ENCODE results near the gene GNAT3. TPM values are rescaled to one million over a fixed set of nuclear protein-coding genes. Genes with fewer than 3 reads are reported as not detected.

The GNAT3 gene
- total and polyA plus RNA-seq, 2 of the 8 experiments (the other 6 are each of a cell fraction or from before 2014, with no cell fraction given) = not detected

- H4K20me1 ChIP-seq (replicated peaks in 1 of 2; ENCODE audit: control insufficient read depth in 1 of 2, insufficient read depth in 2 of 2, low read length in 2 of 2) = no peaks in the 10 kb centered on the region
- H4K5ac ChIP-seq (ENCODE audit: insufficient read length, low read depth, low read length) = no peak overlapping the region
- H3K4me1 ChIP-seq (replicated peaks in 1 of 4; ENCODE audit: control insufficient read depth in 3 of 4, insufficient read depth in 4 of 4, low read length in 3 of 4) = no peaks in the 10 kb centered on the region
- H3K4ac ChIP-seq (replicated peaks; ENCODE audit: insufficient read length, low read depth, low read length) = no peak overlapping the region
- no peak overlapping the region for H2BK20ac ChIP-seq (ENCODE audit: low read length)
- no peak overlapping the region for H3K56ac ChIP-seq (replicated peaks; ENCODE audit: insufficient read length, low read depth, low read length)
- H3K9ac ChIP-seq (replicated peaks in 1 of 4; ENCODE audit: extremely low read depth in 1 of 4, low read depth in 3 of 4, low read length in 3 of 4) = no peak overlapping the region
- H3K79me2 ChIP-seq (ENCODE audit: control insufficient read depth in 1 of 2, insufficient read depth in 2 of 2, low read length in 2 of 2) = no peaks in the 10 kb centered on the region
- H3K4me2 ChIP-seq (ENCODE audit: insufficient read depth in 1 of 2, low read depth in 2 of 2, low read length in 2 of 2) = no peak overlapping the region
- WGBS, 2 experiments (ENCODE audit: extremely low coverage in 1 of 2, insufficient coverage in 1 of 2, insufficient read length in 1 of 2, insufficient replicate concordance in 2 of 2, low coverage in 1 of 2, low lambda C conversion rate in 2 of 2, missing lambda C conversion rate in 1 of 2) = 80% methylated on average over 1 of the region's 1 CpG; no CpG with 5 or more reads in 1 of the 2 experiments
- H3K23me2 ChIP-seq (ENCODE audit: low read depth, low read length) = no peaks in the 10 kb centered on the region
- H2BK15ac ChIP-seq (ENCODE audit: low read length) = no peak overlapping the region
- no peaks in the 10 kb centered on the region for H3K27me3 ChIP-seq (replicated peaks in 1 of 4; ENCODE audit: control insufficient read depth in 3 of 4, extremely low read depth in 1 of 4, insufficient read depth in 3 of 4, low read length in 3 of 4)
- no peak overlapping the region for H3K4me3 ChIP-seq (ENCODE audit: extremely low read depth in 1 of 4, insufficient read depth in 2 of 4, low read depth in 3 of 4, low read length in 4 of 4)
- H2BK12ac ChIP-seq (ENCODE audit: low read depth, low read length) = no peak overlapping the region
- no peaks in the 10 kb centered on the region for H3K36me3 ChIP-seq (ENCODE audit: control insufficient read depth in 2 of 4, insufficient read depth in 4 of 4, low read length in 3 of 4)
- no peak overlapping the region for H2BK5ac ChIP-seq (ENCODE audit: low read depth, low read length)
- ChIA-PET POLR2A (ENCODE audit: partially characterized antibody) (interaction anchor here (0.7 kb wide), 1 partner anchor 71 kb away, joined by 4 read pairs; no protein-coding TSS in a partner anchor), CTCF (ENCODE audit: partially characterized antibody) (interaction anchor here (0.6 to 2.1 kb wide), 4 partner anchors 11 to 174 kb away, joined by 3 to 10 read pairs (median 4); no protein-coding TSS in a partner anchor)
- H3K27ac ChIP-seq (ENCODE audit: low read depth, low read length) = no peak overlapping the region
- H4K8ac ChIP-seq (ENCODE audit: extremely low read depth, insufficient read depth, low read length) = no peak overlapping the region
- no peak overlapping the region for H3K14ac ChIP-seq (ENCODE audit: insufficient read length)
- no peaks in the 10 kb centered on the region for H3K79me1 ChIP-seq (ENCODE audit: low read depth, low read length)
- no peak overlapping the region for H3K18ac ChIP-seq (ENCODE audit: extremely low read depth, low read length)
- H4K91ac ChIP-seq (replicated peaks; ENCODE audit: insufficient read length, low read length) = no peak overlapping the region
- DNase-seq (ENCODE audit: low read depth in 1 of 2, low spot score in 2 of 2) (no peak), FAIRE-seq (no peak)
- H2BK120ac ChIP-seq (replicated peaks; ENCODE audit: low read depth, low read length) = no peak overlapping the region
- TF ChIP-seq RFX5 (IDR thresholded peaks at IDR 0.05; ENCODE audit: borderline replicate concordance, low read depth, low read length) = no peak
- no peak for TF ChIP-seq SIRT6 (IDR thresholded peaks at IDR 0.05; ENCODE audit: low read length)
- no peak for TF ChIP-seq EZH2 (IDR thresholded peaks at IDR 0.05; ENCODE audit: low read depth, low read length, severe bottlenecking)
- TF ChIP-seq CREB1 (IDR thresholded peaks at IDR 0.05) = no peak
- no peak for TF ChIP-seq JUN (IDR thresholded peaks at IDR 0.05; ENCODE audit: low read depth, low read length)
- TF ChIP-seq KDM1A (IDR thresholded peaks at IDR 0.05; ENCODE audit: borderline replicate concordance, low read length) = no peak
- no peak for TF ChIP-seq TEAD4 (IDR thresholded peaks at IDR 0.05; ENCODE audit: low read depth, low read length)
- no peak for TF ChIP-seq NANOG (IDR thresholded peaks at IDR 0.05; ENCODE audit: insufficient read depth, low read depth, low read length, poor library complexity, severe bottlenecking)
- TF ChIP-seq HDAC6 (IDR thresholded peaks at IDR 0.05; ENCODE audit: low read depth, low read length) = no peak
- no peak for TF ChIP-seq ATF2 (IDR thresholded peaks at IDR 0.05; ENCODE audit: low read length)
- no peak for TF ChIP-seq ATF3 (IDR thresholded peaks at IDR 0.05; ENCODE audit: insufficient read depth, low read depth, low read length)
- no peak for TF ChIP-seq YY1 (IDR thresholded peaks at IDR 0.05; ENCODE audit: low read depth, low read length)
- H2AFZ ChIP-seq (ENCODE audit: low read length) = no peak overlapping the region
- no peaks in the 10 kb centered on the region for H3K9me3 ChIP-seq (ENCODE audit: insufficient read depth in 2 of 2, low read depth in 1 of 2, low read length in 1 of 2)
- H2AK5ac ChIP-seq (ENCODE audit: low read depth, low read length) = no peak overlapping the region
- H3K23ac ChIP-seq (ENCODE audit: insufficient read length) = no peak overlapping the region
Measured at GRCh38 chr7:80444811-80445210, 67.1 kb downstream of the GNAT3 start.

Data from H1 (cell line).